Upper lobe of right lung (tissue), 1 donor: Measurements from ENCODE around the gene SF3A2. TPM values are rescaled to one million over a fixed set of nuclear protein-coding genes. Genes with fewer than 3 reads are reported as not detected.

Experiments
- ATAC-seq: fragments of 200-7000 bp; cut with Tn5 transposase; one replicate; pipeline ENCODE4 v1.9.1; 2020; ENCODE audit warnings: mild to moderate bottlenecking, moderate library complexity
- DNase-seq: peaks from one replicate; pipeline ENCODE4 v3.0.0-alpha.2; 2020
- H3K27ac ChIP-seq: fragments of 200-600 bp; one replicate; pipeline ENCODE4 v1.8.0; 2022
- H3K27me3 ChIP-seq: fragments of 200-600 bp; one replicate; pipeline ENCODE4 v1.8.0; 2022; ENCODE audit warnings: mild to moderate bottlenecking
- H3K36me3 ChIP-seq: fragments of 200-600 bp; one replicate; pipeline ENCODE4 v1.8.0; 2022
- H3K4me1 ChIP-seq: fragments of 200-600 bp; one replicate; pipeline ENCODE4 v1.8.0; 2022
- H3K4me3 ChIP-seq: fragments of 200-600 bp; one replicate; pipeline ENCODE4 v1.8.0; 2022; ENCODE audit warnings: mild to moderate bottlenecking
- H3K9me3 ChIP-seq: fragments of 200-600 bp; one replicate; pipeline ENCODE4 v1.8.0; 2022
- CTCF ChIP-seq: fragments of 200-600 bp; IDR thresholded peaks from one replicate; pipeline ENCODE4 v1.8.0; 2022; ENCODE audit warnings: antibody characterized with exemption
- intact Hi-C: fragments of 100-400 bp; cut with DNase I; formaldehyde crosslinking; loops from one replicate; pipeline ENCODE4 v1.11.0; 2022
- long read RNA-seq: library from polyadenylated mRNA; unstranded; transcript quantifications from one replicate; pipeline ENCODE4 v2.0.0, GENCODE V29; 2021
- total RNA-seq: library from RNA; stranded (reverse); fragmentation: NEBNext Ultra II Directional; extraction: Animal tissue kit (Norgen Biotek cat#: 25700); gene quantifications from one replicate; pipeline ENCODE4 v1.2.1, GENCODE V29; 2021
- donor health status: DM: no; HTN: yes; CAD: no; lungs with severe emphysema.

The SF3A2 gene
- 67.1 TPM for total RNA-seq
- long read RNA-seq, transcript SF3A2-201 (9 exons, 1,963 nt): major isoform, 20 of 43 reads
- long read RNA-seq, partial matches to known transcripts: 14 of 43 reads
- long read RNA-seq, other reads (novel, unspliced or antisense): 8 of 43 reads

GRCh38 chr19:2236314-2237050 is at the start of gene SF3A2, which contains the start of gene PLEKHJ1:
TSS of gene SF3A2 (plus strand) at chr19:2236824. CDS start at chr19:2243419, 6,595 bp downstream.
TSS of gene PLEKHJ1 (minus strand) at chr19:2236329. CDS start at chr19:2236248, 81 bp downstream.
- peak; percentile 93 for TF ChIP-seq CTCF
- H3K27ac ChIP-seq: peak within 1 kb of the TSS; percentile 99
- H3K27me3 ChIP-seq: no peaks in the 10 kb centered on the region
- H3K9me3 ChIP-seq: no peaks in the 10 kb centered on the region
- H3K4me3 ChIP-seq: peak within 1 kb of the TSS; percentile 90
- intact Hi-C loops: loop anchor here (5.0 kb wide), 1 partner anchor 36 kb away; no protein-coding TSS in a partner anchor
- DNase-seq (peak; percentile 99), ATAC-seq (peak; percentile 91)
- peaks cover 16% of the 10 kb centered on the region for H3K36me3 ChIP-seq
- H3K4me1 ChIP-seq: peaks cover 49% of the 10 kb centered on the region

- Histone ChIP-seq H3K4me3 (no peak overlapping the region), H3K36me3 (peaks cover 42% of the 10 kb centered on the region), H3K27ac (peak overlapping the region; percentile 75), H3K27me3 (no peaks in the 10 kb centered on the region), H3K9me3 (no peaks in the 10 kb centered on the region), H3K4me1 (peaks cover 46% of the 10 kb centered on the region)
- ATAC-seq (peak; percentile 1), DNase-seq (no peak)
- no peak for TF ChIP-seq CTCF
- intact Hi-C loops: no loop called here
Observed at GRCh38 chr19:2187159-2187558, 49.5 kb upstream of the SF3A2 start.

GRCh38 chr19:2188708-2189385 is 47.8 kb upstream of the SF3A2 start:
- Histone ChIP-seq H3K4me1 (peaks cover 46% of the 10 kb centered on the region), H3K36me3 (peaks cover 38% of the 10 kb centered on the region), H3K4me3 (no peak overlapping the region), H3K27me3 (no peaks in the 10 kb centered on the region), H3K9me3 (no peaks in the 10 kb centered on the region), H3K27ac (no peak overlapping the region)
- no peak for TF ChIP-seq CTCF
- DNase-seq (no peak), ATAC-seq (no peak)
- intact Hi-C loops: no loop called here

- ATAC-seq (no peak), DNase-seq (no peak)
- Histone ChIP-seq H3K4me1 (peaks cover 38% of the 10 kb centered on the region), H3K9me3 (no peaks in the 10 kb centered on the region), H3K27ac (no peak overlapping the region), H3K27me3 (no peaks in the 10 kb centered on the region), H3K36me3 (peaks cover 49% of the 10 kb centered on the region), H3K4me3 (no peak overlapping the region)
- intact Hi-C loops: no loop called here
- no peak for TF ChIP-seq CTCF
Observed at GRCh38 chr19:2189880-2190279, 46.7 kb upstream of the SF3A2 start.

- Histone ChIP-seq H3K27me3 (no peaks in the 10 kb centered on the region), H3K9me3 (no peaks in the 10 kb centered on the region), H3K36me3 (peaks cover 59% of the 10 kb centered on the region), H3K4me1 (peaks cover 27% of the 10 kb centered on the region), H3K27ac (no peak overlapping the region), H3K4me3 (no peak overlapping the region)
- ATAC-seq: no peak
- no peak for TF ChIP-seq CTCF
- intact Hi-C loops: no loop called here
- DNase-seq: no peak
Observed at GRCh38 chr19:2190848-2191455, 45.7 kb upstream of the SF3A2 start.
